ENCODE measurements around the gene CD248.
"Not testable (repeated sequence)": the region's sequence is repeated elsewhere in the genome, so short reads cannot be mapped to it uniquely, and the experiment has no call there.

CD248 gene

GRCh38 chr11:66311965-66312548, 4.8 kb downstream of the CD248 start:
- DNase-seq: peak; percentile 50 to 51

- no peak for DNase-seq
These were observed 5.3 kb downstream of the CD248 start for GRCh38 chr11:66311470-66311964.

DNA sequence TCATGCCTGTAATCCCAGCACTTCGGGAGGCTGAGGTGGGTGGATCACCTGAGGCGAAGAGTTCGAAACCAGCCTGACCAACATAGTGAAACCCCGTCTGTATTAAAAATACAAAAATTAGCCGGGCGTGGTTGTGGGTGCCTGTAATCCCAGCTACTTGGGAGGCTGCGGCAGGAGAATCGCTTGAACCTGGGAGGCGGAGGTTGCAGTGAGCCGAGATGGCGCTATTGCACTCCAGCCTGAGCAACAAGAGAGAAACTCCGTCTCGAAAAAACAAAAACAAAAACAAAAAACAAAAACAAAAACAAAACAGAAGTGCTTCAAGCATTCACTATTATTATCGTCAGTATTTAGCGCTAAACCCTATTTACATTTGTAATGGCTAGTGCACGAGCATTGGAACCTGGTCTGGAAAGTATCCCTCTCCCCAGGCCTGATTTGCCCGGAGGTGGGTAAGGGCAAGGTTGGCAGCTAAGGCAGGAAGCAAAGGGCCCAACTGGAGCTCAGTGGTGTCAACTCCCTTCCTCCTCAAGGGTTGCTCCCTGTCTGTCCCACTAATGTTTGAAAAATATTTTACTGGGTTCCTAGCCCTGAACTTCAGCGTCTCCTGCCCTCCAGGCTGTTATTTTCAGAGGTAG, 5.9 kb downstream of the CD248 start:
- DNase-seq: not testable (repeated sequence)

GRCh38 chr11:66310324-66310723, 6.5 kb downstream of the CD248 start:
- no peak for DNase-seq

GRCh38 chr11:66309475-66309874, 7.4 kb downstream of the CD248 start:
- no peak for DNase-seq

GRCh38 chr11:66302656-66303055, 14.2 kb downstream of the CD248 start:
- DNase-seq: no peak

DNA sequence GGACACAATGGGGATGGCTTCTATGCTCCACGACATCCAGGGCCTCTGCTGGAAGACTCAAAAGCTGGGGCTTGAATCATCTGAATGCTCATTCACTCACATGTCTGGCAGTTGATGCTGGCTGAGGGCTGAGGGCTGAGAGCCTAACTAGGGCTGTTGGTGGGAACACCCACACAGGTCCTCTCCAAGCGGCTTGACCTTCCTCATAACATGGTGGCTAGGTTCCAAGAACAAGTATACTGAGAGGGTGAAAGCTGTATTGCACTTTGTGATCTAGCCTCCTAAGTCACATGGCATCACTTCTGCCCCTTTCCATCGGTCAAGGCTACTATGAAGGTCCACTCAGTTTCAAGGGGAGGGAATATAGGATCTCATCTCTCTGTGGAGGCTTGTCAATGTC, 17.7 kb downstream of the CD248 start:
- no peak for DNase-seq

GRCh38 chr11:66297610-66298009, 19.2 kb downstream of the CD248 start:
- DNase-seq: no peak

DNA sequence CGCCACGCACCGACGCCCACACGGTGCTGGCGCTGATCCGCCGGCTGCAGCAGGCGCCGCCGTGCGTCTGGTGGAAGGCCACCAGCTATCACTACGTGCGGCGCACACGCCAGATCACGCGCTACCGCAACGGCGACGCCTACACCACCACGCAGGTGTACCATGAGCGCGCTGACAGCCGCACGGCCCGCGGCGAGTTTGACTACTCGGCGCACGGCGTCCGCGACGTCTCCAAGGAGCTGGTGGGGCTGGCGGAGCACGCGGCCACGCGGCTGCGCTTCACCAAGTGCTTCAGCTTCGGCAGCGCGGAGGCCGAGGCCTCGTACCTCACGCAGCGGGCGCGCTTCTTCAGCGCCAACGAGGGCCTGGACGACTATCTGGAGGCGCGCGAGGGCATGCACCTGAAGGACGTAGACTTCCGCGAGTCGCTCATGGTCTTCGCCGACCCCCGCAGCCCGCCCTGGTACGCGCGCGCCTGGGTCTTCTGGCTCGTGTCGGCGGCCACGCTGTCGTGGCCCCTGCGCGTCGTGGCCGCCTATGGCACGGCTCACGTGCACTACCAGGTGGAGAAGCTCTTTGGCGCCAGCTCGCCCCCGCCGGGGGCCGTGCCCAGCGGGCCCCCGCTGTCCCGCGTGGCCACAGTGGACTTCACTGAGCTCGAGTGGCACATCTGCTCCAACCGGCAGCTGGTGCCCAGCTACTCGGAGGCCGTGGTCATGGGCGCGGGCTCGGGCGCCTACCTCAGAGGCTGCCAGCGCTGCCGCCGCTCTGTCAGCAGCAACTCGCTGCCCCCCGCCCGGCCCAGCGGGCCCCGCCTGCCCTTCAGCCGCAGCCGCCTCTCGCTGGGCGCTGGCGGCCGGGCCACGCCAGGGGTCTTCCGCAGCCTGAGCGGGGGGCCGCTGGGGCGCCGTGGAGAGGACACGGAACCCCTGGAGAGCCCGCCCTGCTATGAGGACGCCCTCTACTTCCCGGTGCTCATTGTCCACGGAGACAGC, 21.9 kb downstream of the CD248 start:
- no peak for DNase-seq

DNA sequence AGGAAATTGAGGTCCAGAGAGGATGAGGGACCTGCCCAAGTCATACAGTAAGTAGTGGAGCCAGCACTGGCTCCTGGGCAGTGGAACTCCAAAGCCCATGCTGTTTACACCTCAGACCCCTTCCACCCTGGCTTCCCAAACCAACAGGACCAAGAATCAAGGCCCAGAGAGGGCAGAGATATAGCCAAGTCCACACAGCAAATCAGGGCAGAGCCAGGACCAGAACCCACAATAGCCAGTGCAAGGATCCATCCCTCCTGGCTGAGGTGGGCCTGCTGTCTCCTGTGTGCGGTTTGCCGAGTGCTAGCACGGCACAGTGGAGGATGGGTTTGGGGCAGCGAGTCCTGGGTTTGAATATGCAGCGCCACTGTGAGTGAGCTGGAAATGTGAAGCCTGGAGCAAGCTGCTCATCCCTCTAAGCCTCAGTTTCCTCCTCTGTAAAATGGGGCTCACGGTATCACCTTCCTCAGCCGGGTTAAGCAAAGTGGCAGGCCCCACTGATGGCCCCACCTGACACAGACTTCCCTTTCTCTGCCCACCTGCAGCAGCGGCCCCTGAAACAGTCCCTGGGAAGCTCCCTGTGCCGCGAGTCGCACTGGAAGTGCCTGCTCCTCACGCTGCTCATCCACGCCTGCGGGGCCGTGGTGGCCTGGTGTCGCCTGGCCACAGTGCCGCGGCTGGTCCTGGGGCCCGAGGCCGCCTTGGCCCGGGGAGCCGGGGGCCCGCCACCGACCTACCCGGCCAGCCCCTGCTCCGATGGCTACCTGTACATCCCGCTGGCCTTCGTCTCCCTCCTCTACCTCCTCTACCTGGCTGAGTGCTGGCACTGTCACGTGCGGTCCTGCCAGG, 22.8 kb downstream of the CD248 start:
- DNase-seq: no peak

DNA sequence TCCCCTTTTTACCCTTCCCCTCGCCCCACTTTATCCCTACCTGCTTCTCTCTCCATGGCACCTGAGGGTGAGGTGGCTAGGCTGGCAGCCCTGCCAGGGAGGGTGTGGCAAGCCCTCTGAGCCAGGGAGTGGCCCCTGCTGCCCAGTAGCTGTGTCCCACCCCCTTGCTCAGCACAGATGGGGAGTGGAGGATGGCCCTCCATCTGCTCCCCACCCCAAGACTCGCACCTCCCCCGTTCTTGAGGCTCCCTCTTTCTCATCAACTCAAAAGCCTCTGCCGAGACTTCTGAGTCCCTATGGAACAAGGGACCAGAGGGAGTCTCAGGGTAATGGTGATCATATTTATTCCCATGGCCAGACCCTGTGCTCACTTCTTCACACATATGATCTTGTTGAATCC, 23.5 kb downstream of the CD248 start:
- no peak for DNase-seq

- no peak for DNase-seq
These were observed 24.1 kb downstream of the CD248 start for GRCh38 chr11:66292543-66293332.

- no peak for DNase-seq
These were observed 24.9 kb downstream of the CD248 start, which contains the start of gene TMEM151A for GRCh38 chr11:66291706-66292542. Gene TMEM151A (plus strand): TSS chr11:66291894. CDS start chr11:66292014, 120 bp downstream.

DNA sequence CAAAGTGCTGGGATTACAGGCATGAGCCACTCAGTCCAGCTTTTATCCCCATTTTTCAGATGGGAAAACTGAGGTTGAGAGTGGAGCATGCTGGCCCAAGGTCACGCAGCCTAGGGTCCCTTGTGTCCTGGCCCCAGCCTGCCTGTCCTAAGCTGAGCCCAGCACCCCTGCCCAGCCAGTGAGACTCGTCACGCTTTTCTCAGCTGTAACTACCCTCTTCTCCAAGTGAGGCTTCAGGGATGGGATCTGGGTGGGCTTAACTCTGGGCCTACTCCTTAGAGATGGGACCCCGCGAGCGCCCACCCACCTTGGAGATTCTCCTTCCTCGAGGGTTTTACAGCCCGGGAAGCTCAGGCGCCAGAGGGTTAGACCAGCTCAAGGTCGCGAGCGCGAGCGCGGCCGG, 25.5 kb downstream of the CD248 start:
- DNase-seq: no peak

DNA sequence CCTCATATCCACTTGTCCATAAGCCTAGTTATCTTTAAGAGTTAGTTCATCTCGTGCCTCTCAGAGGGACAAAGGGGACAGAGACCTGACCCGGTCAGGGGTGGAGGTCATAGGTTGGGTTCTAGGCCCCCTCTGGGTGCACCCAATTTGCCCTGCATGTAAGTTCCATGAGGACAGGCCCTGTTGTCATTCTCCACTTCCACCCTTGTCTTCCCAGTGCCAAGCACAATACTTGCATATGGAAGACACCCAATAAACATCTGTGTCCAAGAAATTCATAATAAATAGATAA, 26.6 kb downstream of the CD248 start:
- no peak for DNase-seq

DNA sequence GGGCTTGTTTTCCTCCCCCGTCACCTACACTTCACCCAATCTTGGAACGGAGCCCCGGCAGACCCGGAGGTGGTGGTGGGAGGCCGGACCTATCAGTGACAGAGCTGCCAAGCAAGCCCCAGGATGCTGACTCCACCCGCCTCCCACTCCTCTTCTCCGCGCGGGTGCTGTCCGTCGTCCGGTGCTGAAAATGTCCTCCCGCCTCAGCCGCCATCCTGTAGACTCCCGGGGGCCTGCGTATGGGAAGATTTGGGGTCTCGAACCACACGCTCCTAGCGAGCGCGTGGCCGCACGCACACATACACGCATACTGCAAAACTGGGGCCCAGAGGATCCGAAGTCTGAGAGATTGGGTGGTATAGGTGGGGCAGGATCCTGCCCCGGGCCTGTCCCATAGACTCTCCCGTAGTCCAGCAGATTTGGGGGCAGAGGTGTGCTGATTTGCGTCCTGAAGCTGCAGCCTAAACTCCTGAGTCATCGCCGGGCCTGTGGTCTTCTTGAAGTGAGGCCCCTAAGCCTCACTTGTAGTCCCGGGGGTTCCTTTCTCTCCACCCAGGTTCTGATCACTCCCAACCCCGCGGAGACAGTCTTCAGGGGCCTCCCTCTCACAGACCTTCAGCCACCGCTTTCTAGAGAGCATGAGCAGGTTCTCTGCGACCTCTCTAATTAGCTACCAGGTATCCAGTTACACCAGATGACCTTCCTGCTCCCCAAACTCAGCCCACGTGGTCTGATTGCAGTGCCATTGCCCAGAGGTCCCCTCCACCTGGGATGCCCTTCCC, 27.1 kb downstream of the CD248 start:
- DNase-seq: no peak

GRCh38 chr11:66288671-66289547, 27.9 kb downstream of the CD248 start, which contains the start of gene YIF1A:
Gene YIF1A (minus strand): TSS chr11:66289143. CDS start chr11:66288985, 158 bp downstream.
- peak; percentile 99 to 100 for DNase-seq

- DNase-seq: no peak
These were observed 28.8 kb downstream of the CD248 start for GRCh38 chr11:66287889-66288670.
